Muscle layer of colon (tissue), 2 donors: ENCODE data around the gene TRPV4.
"Not testable (repeated sequence)": the region's sequence is repeated elsewhere in the genome, so short reads cannot be mapped to it uniquely, and the experiment has no call there.

Experiments used
- H3K27ac ChIP-seq: one replicate; pipeline ENCODE4 v1.7.0; 2013; ENCODE audit warnings: low read depth, mild to moderate bottlenecking, low read length, moderate library complexity
- H3K27me3 ChIP-seq, 2 donors: one replicate each; pipeline ENCODE4 v1.7.0; 2013; ENCODE audit warnings: low read length in 2 of 2, mild to moderate bottlenecking in 2 of 2; ENCODE audit not compliant: insufficient read depth in 2 of 2, control insufficient read depth in 1 of 2
- H3K36me3 ChIP-seq: one replicate; pipeline ENCODE4 v1.7.0; 2013; ENCODE audit warnings: mild to moderate bottlenecking, low read length; ENCODE audit not compliant: insufficient read depth
- H3K4me1 ChIP-seq: one replicate; pipeline ENCODE4 v1.7.0; 2013; ENCODE audit warnings: mild to moderate bottlenecking, low read length; ENCODE audit not compliant: insufficient read depth
- H3K4me3 ChIP-seq, 2 donors: one replicate each; pipeline ENCODE4 v1.7.0; 2013; ENCODE audit warnings: low read length in 2 of 2, low read depth in 1 of 2, mild to moderate bottlenecking in 1 of 2, moderate library complexity in 1 of 2
- H3K9ac ChIP-seq: one replicate; pipeline ENCODE4 v1.7.0; 2013; ENCODE audit warnings: low read length
- H3K9me3 ChIP-seq: one replicate; pipeline ENCODE4 v1.7.0; 2013; ENCODE audit warnings: mild to moderate bottlenecking, low read length
- donor health status: abdominal sarcoma.
- donor health status: Adenocarcinoma of cecum.

Gene TRPV4

GRCh38 chr12:109855377-109855776 lies 22.2 kb upstream of the TRPV4 start:
- no peak overlapping the region for H3K4me3 ChIP-seq
- no peaks in the 10 kb centered on the region for H3K4me1 ChIP-seq
- H3K27me3 ChIP-seq, result no peaks in the 10 kb centered on the region
- H3K9me3 ChIP-seq, result no peaks in the 10 kb centered on the region
- H3K9ac ChIP-seq, result no peak overlapping the region
- H3K36me3 ChIP-seq, result peaks cover 29% of the 10 kb centered on the region
- H3K27ac ChIP-seq, result no peak overlapping the region

DNA sequence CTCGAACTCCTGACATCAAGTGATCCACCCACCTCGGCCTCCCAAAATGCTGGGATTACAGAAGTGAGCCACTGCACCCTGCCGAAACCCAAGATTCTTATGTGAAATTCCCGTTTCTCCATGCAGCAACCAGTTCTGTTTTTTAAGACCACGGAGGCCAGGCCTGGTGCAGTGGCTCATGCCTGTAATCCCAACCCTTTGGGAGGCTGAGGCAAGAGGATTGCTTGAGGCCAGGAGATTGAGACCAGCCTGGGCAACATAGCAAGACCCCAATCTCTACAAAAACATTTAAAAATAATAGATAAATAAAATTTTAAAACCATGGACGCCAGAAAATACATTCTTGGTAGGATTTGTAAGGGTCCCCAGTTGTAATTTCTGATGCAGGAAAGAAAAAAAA lies 17.3 kb upstream of the TRPV4 start:
- H3K27me3 ChIP-seq, H3K27ac ChIP-seq, H3K4me1 ChIP-seq, H3K9me3 ChIP-seq, H3K4me3 ChIP-seq, H3K9ac ChIP-seq: not testable (repeated sequence)
- peaks cover 12% of the 10 kb centered on the region for H3K36me3 ChIP-seq

DNA sequence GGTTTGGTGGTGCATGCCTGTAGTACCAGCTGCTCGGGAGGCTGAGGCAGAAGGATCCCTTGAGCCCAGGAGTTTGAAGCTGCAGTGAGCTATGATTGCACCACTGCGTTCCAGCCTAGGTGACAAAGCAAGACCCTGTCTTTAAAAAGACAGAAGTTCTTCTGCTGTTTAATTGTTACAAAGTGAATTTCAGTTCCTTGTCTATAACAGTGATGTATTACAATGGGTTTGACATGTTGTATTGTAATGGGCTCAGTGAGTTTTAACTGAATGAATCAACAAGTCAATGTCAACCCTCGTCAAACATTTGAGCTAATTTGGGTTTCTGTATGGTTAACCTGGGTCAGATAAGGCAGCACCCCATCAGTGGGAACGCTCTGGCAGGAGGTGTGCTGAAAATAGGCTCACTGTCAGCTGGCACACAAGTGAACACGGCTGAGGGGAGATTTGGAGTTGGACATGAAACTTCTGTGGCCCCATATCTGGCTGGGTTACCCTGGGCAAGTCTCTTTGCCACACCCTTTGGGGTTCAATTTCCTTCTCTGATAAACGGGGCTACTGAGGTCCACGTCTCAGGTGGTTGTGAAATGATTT lies 14.0 kb upstream of the TRPV4 start:
- Histone ChIP-seq H3K27me3 (no peaks in the 10 kb centered on the region), H3K4me1 (peaks cover 4% of the 10 kb centered on the region), H3K27ac (no peak overlapping the region), H3K36me3 (no peaks in the 10 kb centered on the region), H3K9ac (no peak overlapping the region), H3K4me3 (no peak overlapping the region), H3K9me3 (no peaks in the 10 kb centered on the region)

GRCh38 chr12:109845824-109846205 lies 12.6 kb upstream of the TRPV4 start:
- peaks cover 4% of the 10 kb centered on the region for H3K4me1 ChIP-seq
- H3K9me3 ChIP-seq, result no peaks in the 10 kb centered on the region
- H3K9ac ChIP-seq, result no peak overlapping the region
- peak overlapping the region in 1 of 2 donors; percentile 45 for H3K4me3 ChIP-seq
- H3K27me3 ChIP-seq, result no peaks in the 10 kb centered on the region
- no peaks in the 10 kb centered on the region for H3K36me3 ChIP-seq
- H3K27ac ChIP-seq, result no peak overlapping the region

DNA sequence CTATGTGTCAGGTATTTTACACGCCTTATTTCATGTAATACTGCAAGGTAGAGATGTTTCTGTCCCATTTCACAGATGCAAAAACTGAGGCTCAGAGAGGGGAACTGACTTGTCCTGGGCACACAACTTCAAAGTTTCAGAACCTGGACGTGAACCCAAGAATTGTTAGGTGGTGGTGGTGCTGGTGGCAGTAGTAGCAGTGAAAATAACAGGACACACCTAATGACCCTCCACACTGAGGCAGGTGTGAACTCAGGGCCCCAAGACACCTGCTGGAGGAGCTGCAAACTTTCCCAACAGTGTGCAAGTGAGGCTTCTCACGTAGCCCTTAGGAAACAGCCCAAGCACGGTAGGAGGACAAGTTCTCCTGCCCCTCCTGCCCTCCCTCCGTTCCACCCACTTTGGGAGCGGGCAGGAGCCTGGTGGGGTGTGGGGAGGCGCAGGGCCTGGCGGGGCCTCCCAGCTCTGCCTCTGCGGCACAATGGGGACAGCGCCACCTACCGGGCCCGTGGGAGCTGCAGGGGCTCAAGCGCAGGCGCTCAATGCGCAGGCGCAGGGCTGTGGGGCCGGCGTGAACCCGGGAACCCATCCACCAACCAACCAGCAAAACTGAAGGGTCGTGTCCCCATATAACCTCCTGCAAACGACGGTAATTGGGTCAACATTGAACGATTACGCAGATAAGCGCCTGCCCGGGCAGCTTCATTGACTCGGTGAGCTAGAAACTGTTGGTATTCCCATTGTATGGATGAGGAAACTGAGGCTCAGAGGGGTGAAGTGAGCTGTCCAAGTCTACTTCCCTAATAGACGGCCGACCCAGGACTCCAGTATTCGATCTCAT lies 12.0 kb upstream of the TRPV4 start:
- Histone ChIP-seq H3K27me3 (no peaks in the 10 kb centered on the region), H3K9me3 (no peaks in the 10 kb centered on the region), H3K4me3 (peak overlapping the region in 1 of 2 donors; percentile 45), H3K9ac (no peak overlapping the region), H3K4me1 (peaks cover 4% of the 10 kb centered on the region), H3K27ac (no peak overlapping the region), H3K36me3 (no peaks in the 10 kb centered on the region)

GRCh38 chr12:109844091-109844490 lies 10.9 kb upstream of the TRPV4 start:
- no peaks in the 10 kb centered on the region for H3K36me3 ChIP-seq
- H3K9me3 ChIP-seq, result no peaks in the 10 kb centered on the region
- H3K9ac ChIP-seq, result no peak overlapping the region
- no peaks in the 10 kb centered on the region for H3K27me3 ChIP-seq
- H3K27ac ChIP-seq, result no peak overlapping the region
- peaks cover 4% of the 10 kb centered on the region for H3K4me1 ChIP-seq
- no peak overlapping the region for H3K4me3 ChIP-seq

DNA sequence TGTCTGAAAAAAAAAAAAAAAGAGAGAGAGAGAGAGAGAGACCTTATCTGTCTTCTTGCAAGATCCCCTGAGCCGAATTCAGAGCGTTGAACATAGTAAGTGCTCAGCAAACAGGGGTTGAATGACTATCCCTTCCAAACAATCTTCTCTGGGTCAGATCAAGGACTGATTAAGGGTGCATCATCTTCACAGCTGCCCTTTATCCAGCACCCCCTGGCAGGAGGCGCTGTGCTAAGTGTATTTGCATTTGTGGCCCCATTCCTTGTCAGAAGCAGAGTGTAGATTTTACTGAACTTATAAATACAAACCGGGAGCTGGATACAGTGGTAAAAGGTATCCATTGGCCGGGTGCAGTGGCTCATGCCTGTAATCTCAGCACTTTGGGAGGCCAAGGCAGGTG lies 8.8 kb upstream of the TRPV4 start:
- Histone ChIP-seq H3K27me3 (no peaks in the 10 kb centered on the region), H3K27ac (no peak overlapping the region), H3K36me3 (no peaks in the 10 kb centered on the region), H3K9me3 (no peaks in the 10 kb centered on the region), H3K4me3 (no peak overlapping the region), H3K4me1 (peaks cover 4% of the 10 kb centered on the region), H3K9ac (no peak overlapping the region)

- no peaks in the 10 kb centered on the region for H3K27me3 ChIP-seq
- no peak overlapping the region for H3K27ac ChIP-seq
- H3K4me1 ChIP-seq, result peaks cover 4% of the 10 kb centered on the region
- H3K4me3 ChIP-seq, result no peak overlapping the region
- H3K36me3 ChIP-seq, result no peaks in the 10 kb centered on the region
- no peak overlapping the region for H3K9ac ChIP-seq
- no peaks in the 10 kb centered on the region for H3K9me3 ChIP-seq
Observed at GRCh38 chr12:109841356-109841755, 8.2 kb upstream of the TRPV4 start.

- Histone ChIP-seq H3K27me3 (no peaks in the 10 kb centered on the region), H3K27ac (no peak overlapping the region), H3K4me3 (no peak overlapping the region), H3K4me1 (peaks cover 1% of the 10 kb centered on the region), H3K9me3 (no peaks in the 10 kb centered on the region), H3K36me3 (no peaks in the 10 kb centered on the region), H3K9ac (no peak overlapping the region)
Observed at GRCh38 chr12:109840305-109841074, 7.3 kb upstream of the TRPV4 start.

GRCh38 chr12:109839444-109839843 lies 6.2 kb upstream of the TRPV4 start:
- H3K36me3 ChIP-seq, result no peaks in the 10 kb centered on the region
- H3K4me1 ChIP-seq, result no peaks in the 10 kb centered on the region
- H3K9me3 ChIP-seq, result no peaks in the 10 kb centered on the region
- no peaks in the 10 kb centered on the region for H3K27me3 ChIP-seq
- no peak overlapping the region for H3K9ac ChIP-seq
- no peak overlapping the region for H3K27ac ChIP-seq
- H3K4me3 ChIP-seq, result no peak overlapping the region

DNA sequence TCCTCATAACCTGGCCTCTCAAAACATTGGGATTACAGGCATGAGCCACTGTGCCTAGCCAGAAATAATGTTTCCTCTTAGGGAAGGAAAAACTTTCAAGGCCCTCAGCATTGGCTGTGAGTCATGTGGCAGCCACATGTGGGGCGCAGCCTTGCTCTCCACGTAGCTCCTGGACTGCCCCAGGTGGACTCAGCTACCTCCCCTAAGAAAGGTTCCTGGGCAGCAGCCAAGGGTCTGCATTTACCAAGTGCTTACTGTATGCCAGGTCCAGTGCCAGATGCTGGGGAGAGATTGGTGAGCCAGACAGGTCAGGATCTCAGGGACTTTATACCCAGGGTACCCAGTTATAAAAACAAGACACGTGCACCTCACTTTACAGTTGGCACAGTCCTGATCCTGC lies 3.7 kb upstream of the TRPV4 start:
- H3K9ac ChIP-seq, result no peak overlapping the region
- H3K9me3 ChIP-seq, result no peaks in the 10 kb centered on the region
- peaks cover 5 to 18% of the 10 kb centered on the region in 2 donors for H3K27me3 ChIP-seq
- no peaks in the 10 kb centered on the region for H3K36me3 ChIP-seq
- no peaks in the 10 kb centered on the region for H3K4me1 ChIP-seq
- no peak overlapping the region for H3K27ac ChIP-seq
- H3K4me3 ChIP-seq, result no peak overlapping the region
